ENCODE results near the gene SLC52A3.

DNA sequence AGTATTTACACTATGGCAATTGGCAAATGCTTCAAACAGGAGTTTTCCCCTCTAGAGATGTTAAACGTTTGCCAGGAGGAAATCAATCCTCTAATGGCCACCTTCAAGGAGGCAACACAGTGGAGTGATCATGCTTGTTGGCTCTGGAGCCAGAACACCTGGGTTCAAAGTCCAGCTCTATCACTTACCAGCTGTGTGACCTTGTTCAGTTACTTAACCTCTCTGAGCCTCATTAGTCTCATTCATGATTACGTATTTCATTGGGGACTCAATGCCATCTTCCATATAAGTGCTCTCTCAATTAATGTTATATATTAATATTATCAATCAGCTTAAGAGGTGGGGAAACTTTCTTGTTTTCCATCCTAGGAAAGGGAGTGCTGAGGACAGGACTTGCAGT, 26.1 kb downstream of the SLC52A3 start:
- TF ChIP-seq FOXM1 (IDR thresholded peaks at IDR 0.05; ENCODE audit: borderline replicate concordance) (no peak), TARDBP (IDR thresholded peaks at IDR 0.05) (no peak), HDGF (IDR thresholded peaks at IDR 0.05; ENCODE audit: borderline replicate concordance) (no peak), FOXK2 (IDR thresholded peaks at IDR 0.05) (no peak)
- TF ChIP-seq, protein P1, sequence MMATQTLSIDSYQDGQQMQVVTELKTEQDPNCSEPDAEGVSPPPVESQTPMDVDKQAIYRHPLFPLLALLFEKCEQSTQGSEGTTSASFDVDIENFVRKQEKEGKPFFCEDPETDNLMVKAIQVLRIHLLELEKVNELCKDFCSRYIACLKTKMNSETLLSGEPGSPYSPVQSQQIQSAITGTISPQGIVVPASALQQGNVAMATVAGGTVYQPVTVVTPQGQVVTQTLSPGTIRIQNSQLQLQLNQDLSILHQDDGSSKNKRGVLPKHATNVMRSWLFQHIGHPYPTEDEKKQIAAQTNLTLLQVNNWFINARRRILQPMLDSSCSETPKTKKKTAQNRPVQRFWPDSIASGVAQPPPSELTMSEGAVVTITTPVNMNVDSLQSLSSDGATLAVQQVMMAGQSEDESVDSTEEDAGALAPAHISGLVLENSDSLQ (IDR thresholded peaks at IDR 0.05): no peak
